GM19463 (cell line): ENCODE measurements around the gene ILK.

ENCODE experiments used
- ATAC-seq: cut with Tn5 transposase; IDR thresholded peaks from one replicate; pipeline ENCODE4 v1.9.1; 2021; ENCODE audit warnings: mild to moderate bottlenecking, moderate library complexity; ENCODE audit not compliant: unreplicated experiment

The ILK gene

GRCh38 chr11:6572215-6572614 lies 31.4 kb upstream of the ILK start:
- ATAC-seq: no peak

- no peak for ATAC-seq
Measured at GRCh38 chr11:6574816-6575715, 28.5 kb upstream of the ILK start.

- ATAC-seq: no peak
Measured at GRCh38 chr11:6576471-6577373, 26.9 kb upstream of the ILK start.

- no peak for ATAC-seq
Measured at GRCh38 chr11:6578134-6578533, 25.4 kb upstream of the ILK start.

- ATAC-seq: no peak
Measured at GRCh38 chr11:6579681-6580080, 23.9 kb upstream of the ILK start.

GRCh38 chr11:6583584-6583983 lies 20.0 kb upstream of the ILK start:
- no peak for ATAC-seq

GRCh38 chr11:6584528-6584927 lies 19.0 kb upstream of the ILK start:
- ATAC-seq: no peak

- no peak for ATAC-seq
Measured at GRCh38 chr11:6586434-6587359, 16.9 kb upstream of the ILK start.

GRCh38 chr11:6587360-6587953 lies 16.1 kb upstream of the ILK start:
- ATAC-seq: no peak

GRCh38 chr11:6588018-6588417 lies 15.6 kb upstream of the ILK start:
- no peak for ATAC-seq

GRCh38 chr11:6594142-6594768 lies 9.3 kb upstream of the ILK start:
- ATAC-seq: no peak

GRCh38 chr11:6596239-6596877 lies 7.2 kb upstream of the ILK start:
- no peak for ATAC-seq

- ATAC-seq: no peak
Measured at GRCh38 chr11:6598555-6598954, 5.0 kb upstream of the ILK start.

GRCh38 chr11:6599449-6599848 lies 4.1 kb upstream of the ILK start:
- ATAC-seq: no peak

GRCh38 chr11:6599881-6600390 lies 3.6 kb upstream of the ILK start:
- ATAC-seq: no peak

- ATAC-seq: no peak
Measured at GRCh38 chr11:6601041-6601461, 2.5 kb upstream of the ILK start.

GRCh38 chr11:6602096-6602940 lies 1.3 kb upstream of the ILK start:
- no peak for ATAC-seq

- peak; percentile 34 for ATAC-seq
Measured at GRCh38 chr11:6604081-6604626, 580 bp downstream of the ILK start.
